GM12873 (cell line): ENCODE measurements around the gene FLOT1.

Experiments used
- TF ChIP-seq, protein P1 (sequence below): IDR thresholded peaks from 2 replicates; pipeline ENCODE4 v1.5.1; 2012; ENCODE audit warnings: low read depth, mild to moderate bottlenecking, moderate library complexity, low read length, control low read depth; ENCODE audit not compliant: insufficient read depth; ENCODE audit errors: missing control alignments

FLOT1 gene

DNA sequence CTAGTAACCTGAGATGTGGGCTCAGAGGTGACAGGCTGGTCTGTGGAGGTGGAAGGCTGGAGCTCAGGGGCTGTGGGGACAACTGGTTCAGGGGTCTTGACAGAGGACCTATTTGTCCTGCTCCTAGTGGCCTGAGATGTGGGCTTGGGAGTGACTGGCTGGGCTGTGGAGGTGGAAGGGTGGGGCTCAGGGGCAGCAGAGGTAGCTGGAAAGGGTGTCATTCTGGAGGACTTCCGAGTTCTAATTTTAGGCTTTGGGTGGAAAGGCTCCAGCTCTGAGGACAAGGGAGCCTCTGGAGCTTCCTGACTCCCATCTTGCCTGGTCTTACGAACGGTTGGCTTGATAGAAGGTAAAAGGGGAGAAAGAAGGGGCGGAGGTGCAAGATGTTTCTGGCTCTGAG, 36.9 kb downstream of the FLOT1 start:
- TF ChIP-seq, protein P1, sequence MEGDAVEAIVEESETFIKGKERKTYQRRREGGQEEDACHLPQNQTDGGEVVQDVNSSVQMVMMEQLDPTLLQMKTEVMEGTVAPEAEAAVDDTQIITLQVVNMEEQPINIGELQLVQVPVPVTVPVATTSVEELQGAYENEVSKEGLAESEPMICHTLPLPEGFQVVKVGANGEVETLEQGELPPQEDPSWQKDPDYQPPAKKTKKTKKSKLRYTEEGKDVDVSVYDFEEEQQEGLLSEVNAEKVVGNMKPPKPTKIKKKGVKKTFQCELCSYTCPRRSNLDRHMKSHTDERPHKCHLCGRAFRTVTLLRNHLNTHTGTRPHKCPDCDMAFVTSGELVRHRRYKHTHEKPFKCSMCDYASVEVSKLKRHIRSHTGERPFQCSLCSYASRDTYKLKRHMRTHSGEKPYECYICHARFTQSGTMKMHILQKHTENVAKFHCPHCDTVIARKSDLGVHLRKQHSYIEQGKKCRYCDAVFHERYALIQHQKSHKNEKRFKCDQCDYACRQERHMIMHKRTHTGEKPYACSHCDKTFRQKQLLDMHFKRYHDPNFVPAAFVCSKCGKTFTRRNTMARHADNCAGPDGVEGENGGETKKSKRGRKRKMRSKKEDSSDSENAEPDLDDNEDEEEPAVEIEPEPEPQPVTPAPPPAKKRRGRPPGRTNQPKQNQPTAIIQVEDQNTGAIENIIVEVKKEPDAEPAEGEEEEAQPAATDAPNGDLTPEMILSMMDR: no peak

DNA sequence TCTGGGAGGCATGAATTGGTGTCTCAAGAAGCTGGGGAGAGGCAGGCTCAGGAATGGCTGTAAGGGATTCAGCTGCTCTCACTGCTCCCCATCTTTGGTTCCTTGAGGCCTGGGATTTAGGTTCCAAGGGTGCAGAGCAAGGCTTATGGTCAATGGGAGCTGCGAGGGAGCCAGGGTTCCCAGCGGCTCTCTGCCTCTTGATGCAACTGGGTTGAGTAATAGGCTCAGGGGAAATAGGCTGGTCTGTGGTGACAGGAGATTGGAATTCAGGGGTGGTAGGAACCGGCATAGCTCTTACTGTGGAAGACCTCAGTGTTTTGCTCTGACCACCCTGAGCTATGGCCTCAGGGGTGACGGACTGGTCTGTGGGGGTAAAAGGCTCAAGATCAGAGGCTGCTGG, 38.7 kb downstream of the FLOT1 start:
- TF ChIP-seq, protein P1: no peak

DNA sequence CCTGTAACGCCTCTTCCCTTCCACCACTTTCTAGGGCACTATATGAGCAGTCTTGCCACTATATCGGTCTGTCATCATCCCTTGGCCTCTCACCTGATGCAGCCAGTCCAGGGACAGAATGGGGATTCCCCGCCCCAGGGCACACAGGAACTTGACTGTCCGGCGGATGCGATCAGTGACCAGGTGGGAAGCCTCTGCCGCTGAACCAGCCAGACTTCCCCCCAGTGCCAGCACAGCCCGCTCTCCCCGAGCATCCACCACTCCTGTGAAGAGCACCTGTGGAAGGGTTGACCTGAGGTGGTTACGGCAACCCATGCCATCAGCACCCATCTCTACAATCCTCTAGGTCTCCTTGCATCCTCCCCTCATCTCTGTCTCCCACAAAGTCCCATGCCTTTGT, 39.5 kb downstream of the FLOT1 start:
- TF ChIP-seq, protein P1: no peak

DNA sequence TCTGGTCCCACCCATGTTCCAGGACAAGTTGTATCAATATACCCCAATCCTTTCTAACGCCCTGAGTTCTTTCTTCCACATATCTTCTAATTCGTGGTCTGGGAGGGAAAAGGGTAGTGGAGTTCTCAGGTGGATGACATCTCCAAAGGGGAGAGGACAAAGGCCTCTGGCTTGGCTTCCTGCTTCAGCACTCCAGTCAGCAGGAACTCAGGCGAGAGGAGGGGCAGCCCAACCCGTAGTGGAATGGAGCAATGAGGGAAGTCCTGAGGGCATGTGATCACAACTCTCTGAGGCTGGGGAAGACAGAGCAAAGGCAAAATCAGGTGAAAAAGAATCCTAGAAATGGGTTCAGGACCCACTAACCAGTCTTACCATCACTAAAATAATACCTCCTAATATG, 42.1 kb downstream of the FLOT1 start:
- TF ChIP-seq, protein P1: no peak

DNA sequence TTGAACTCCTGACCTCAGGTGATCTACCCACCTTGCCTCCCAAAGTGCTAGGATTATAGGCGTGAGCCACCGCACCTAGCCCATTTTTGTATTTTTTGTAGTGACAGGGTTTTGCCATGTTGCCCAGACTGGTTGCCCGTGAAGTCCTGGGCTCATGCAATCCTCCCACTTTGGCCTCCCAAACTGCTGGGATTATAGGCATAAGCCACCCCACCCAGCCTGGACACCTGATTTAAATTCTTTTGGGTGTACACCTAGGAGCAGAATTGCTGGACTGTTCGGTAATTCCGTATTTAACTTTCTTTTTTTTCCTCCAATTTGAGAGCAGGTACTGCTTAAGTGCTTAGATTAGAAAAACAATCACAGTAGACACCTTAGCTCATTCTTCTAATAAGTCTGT, 46.1 kb downstream of the FLOT1 start:
- TF ChIP-seq, protein P1: no peak

DNA sequence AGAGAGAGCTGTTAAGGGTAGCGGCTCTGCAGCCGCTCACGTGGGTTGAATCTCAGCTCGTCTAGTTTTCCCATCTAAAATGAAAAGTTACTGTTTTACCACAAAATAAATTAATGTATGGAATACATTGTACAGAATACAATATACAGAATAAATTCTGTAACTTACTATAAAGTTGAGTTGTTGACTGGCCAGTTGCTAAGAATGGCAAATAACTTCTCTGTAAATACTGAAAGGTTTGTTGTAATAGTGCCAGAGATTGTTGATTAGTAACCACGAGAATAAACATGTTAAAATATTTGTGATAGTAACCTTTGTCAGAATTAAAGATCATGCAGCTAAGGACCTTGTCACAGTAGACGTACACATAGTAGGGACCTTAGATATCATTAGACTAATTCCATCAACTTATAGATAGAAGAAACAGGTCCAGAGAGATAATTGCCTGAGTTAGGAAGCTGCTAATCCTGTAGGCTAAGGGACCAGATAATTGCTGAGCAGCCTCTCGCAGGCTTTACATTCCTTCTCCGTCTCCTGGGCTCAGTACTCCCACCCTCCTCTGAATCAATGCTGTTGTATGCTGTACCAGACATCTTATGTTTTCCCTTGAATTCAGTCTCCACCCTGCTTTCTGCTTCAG, 51.2 kb downstream of the FLOT1 start:
- TF ChIP-seq, protein P1: no peak

DNA sequence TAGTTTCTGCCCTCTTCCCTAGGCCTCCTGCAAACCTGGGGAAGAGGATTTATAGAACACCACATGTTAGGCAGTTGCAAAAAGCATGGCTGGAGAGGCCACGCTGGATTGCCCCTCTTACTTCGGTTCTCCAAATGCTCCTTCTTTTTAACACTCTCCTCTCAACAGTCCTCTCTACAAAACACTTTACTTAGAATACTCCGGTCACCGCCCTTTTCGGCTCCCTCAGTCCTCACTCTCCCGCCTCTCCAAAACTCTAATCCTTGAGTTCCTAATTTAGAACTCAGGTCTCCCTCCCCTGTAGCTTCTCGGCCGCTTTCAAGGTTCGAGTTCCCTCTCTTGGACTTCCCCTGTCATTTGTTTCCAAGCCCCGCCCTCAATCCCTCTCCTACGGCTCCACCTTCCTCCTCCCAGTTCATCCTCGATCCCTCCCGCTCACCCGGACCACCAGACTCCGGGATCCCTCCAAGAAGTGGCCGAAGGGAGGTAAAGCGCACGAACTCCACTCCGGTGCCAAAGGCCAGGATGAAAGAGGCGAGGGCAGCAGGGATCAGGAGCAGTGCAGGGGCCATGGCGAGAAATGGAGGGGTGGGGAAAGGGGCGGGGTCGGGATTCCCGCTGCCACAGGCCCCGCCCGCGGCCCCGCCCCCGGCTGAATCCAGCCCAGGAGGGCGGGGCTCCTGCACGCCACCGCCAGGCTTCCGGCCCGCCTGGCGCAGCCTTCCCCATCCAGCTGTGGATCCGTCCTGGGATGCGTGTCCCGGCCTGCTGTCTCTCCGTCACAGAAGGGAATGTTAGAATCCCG, 51.9 kb downstream of the FLOT1 start, which contains the start of gene NRM:
TSS of gene NRM (minus strand) at position 582 of the 805 bp plus-strand sequence. CDS start at position 572, 10 bp downstream.
- TF ChIP-seq, protein P1: no peak
